Osteocyte (in vitro differentiated cells): ENCODE measurements around the gene TDRD9. TPM values are rescaled to one million over a fixed set of nuclear protein-coding genes. Genes with fewer than 3 reads are reported as not detected.

Source experiments
- DNase-seq: peaks from one replicate; pipeline ENCODE4 v3.0.0; 2021; ENCODE audit warnings: mixed read lengths; ENCODE audit not compliant: unreplicated experiment; ENCODE audit errors: extremely low spot score
- H3K27ac Mint-ChIP-seq: one replicate; pipeline ENCODE4 v1.8.0; 2021; ENCODE audit warnings: mild to moderate bottlenecking, mixed read lengths; ENCODE audit not compliant: unreplicated experiment
- H3K27me3 Mint-ChIP-seq: one replicate; pipeline ENCODE4 v1.8.0; 2021; ENCODE audit warnings: mixed read lengths; ENCODE audit not compliant: unreplicated experiment
- H3K36me3 Mint-ChIP-seq: one replicate; pipeline ENCODE4 v1.8.0; 2021; ENCODE audit warnings: mixed read lengths; ENCODE audit not compliant: unreplicated experiment
- H3K4me1 Mint-ChIP-seq: one replicate; pipeline ENCODE4 v1.8.0; 2021; ENCODE audit warnings: mixed read lengths; ENCODE audit not compliant: unreplicated experiment
- H3K4me3 Mint-ChIP-seq: one replicate; pipeline ENCODE4 v1.8.0; 2021; ENCODE audit warnings: mild to moderate bottlenecking, moderate library complexity, mixed read lengths; ENCODE audit not compliant: unreplicated experiment
- H3K9me3 Mint-ChIP-seq: one replicate; pipeline ENCODE4 v1.8.0; 2021; ENCODE audit warnings: mixed read lengths; ENCODE audit not compliant: unreplicated experiment
- total RNA-seq: library from RNA; stranded (reverse); gene quantifications from 2 replicates; pipeline ENCODE4 v1.2.1, GENCODE V29; 2021
- TF ChIP-seq, protein P1 (sequence below): fragments of 200-600 bp; sonication (generic); IDR thresholded peaks from 2 replicates; pipeline ENCODE4 v1.5.0; 2021; ENCODE audit warnings: antibody characterized with exemption, mild to moderate bottlenecking, moderate library complexity

TDRD9 gene
- total RNA-seq, 1 donor from 2014 or later, result not detected

DNA sequence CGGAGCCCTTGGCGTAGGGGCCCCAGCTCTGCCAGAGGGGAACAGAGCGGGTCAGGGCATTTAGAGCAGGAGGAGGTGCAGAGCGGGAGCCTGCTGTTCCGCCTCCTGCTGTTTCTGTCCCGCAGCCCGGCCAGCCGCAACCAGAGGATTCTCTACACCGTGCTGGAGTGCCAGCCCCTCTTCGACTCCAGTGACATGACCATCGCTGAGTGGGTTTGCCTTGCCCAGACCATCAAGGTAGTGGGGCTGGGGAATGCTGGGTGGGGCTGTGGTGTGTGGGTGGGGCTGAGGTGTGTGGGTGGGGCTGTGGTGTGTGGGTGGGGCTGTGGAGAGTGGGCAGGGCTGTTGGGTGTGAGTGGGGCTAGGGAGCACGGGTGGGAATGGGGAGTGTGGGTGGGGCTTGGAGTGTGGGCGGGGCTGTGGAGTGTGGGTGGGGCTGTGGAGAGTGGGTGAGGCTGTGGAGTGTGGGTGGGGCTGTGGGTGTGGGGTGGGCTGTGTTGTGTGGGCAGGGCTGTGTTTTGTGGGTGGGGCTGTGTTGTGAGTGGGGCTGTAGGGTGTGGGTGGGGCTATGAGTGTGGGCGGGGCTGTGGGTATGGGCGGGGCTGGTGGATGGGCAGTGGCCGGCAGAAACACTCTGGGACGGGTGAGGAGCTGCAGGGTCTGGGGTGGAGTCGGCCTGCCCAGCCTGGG, 165.3 kb downstream of the TDRD9 start:
- DNase-seq, result no peak
- H3K4me1 Mint-ChIP-seq, result peaks cover 3% of the 10 kb centered on the region

DNA sequence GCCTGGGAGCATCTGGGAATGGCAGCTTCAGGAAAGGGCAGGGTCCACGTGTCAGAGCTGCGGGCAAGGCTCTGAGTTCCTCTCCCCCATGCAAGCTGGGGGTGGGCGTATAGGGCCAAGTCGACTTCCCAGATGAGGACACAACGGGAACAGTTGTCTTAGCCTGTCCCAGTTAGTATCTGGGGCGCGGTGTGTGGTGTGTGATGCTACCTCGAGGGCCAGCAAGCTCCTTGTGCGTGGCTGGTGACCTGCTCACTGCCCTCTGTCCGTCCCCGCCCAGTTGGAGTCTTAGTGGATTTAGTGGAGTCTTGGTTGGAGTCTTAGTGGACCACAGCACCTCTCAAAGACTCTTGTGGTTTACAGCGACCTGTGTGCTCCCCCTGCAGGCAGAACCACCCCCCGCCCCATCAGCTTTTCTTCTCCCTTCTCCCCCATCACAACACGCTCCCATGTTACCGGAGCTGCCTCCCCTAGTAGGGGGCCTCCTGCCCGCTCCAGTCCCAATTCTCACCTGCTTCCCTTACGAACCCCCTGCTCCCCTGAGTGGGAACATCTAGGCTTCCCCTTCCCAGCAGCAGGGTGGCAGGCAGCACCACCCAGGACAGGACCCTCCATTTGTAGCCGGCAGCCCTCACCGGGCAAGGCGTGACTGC, 165.9 kb downstream of the TDRD9 start:
- no peak overlapping the region for H3K27ac Mint-ChIP-seq
- TF ChIP-seq, protein P1, sequence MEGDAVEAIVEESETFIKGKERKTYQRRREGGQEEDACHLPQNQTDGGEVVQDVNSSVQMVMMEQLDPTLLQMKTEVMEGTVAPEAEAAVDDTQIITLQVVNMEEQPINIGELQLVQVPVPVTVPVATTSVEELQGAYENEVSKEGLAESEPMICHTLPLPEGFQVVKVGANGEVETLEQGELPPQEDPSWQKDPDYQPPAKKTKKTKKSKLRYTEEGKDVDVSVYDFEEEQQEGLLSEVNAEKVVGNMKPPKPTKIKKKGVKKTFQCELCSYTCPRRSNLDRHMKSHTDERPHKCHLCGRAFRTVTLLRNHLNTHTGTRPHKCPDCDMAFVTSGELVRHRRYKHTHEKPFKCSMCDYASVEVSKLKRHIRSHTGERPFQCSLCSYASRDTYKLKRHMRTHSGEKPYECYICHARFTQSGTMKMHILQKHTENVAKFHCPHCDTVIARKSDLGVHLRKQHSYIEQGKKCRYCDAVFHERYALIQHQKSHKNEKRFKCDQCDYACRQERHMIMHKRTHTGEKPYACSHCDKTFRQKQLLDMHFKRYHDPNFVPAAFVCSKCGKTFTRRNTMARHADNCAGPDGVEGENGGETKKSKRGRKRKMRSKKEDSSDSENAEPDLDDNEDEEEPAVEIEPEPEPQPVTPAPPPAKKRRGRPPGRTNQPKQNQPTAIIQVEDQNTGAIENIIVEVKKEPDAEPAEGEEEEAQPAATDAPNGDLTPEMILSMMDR, result no peak
- H3K4me3 Mint-ChIP-seq, result no peak overlapping the region

More for the DNA sequence above, 165.3 kb downstream of the TDRD9 start:
- TF ChIP-seq, protein P1, result no peak
- no peak overlapping the region for H3K4me3 Mint-ChIP-seq
- H3K36me3 Mint-ChIP-seq, result no peaks in the 10 kb centered on the region
- no peak overlapping the region for H3K27ac Mint-ChIP-seq
- H3K27me3 Mint-ChIP-seq, result no peaks in the 10 kb centered on the region
- H3K9me3 Mint-ChIP-seq, result no peaks in the 10 kb centered on the region

DNA sequence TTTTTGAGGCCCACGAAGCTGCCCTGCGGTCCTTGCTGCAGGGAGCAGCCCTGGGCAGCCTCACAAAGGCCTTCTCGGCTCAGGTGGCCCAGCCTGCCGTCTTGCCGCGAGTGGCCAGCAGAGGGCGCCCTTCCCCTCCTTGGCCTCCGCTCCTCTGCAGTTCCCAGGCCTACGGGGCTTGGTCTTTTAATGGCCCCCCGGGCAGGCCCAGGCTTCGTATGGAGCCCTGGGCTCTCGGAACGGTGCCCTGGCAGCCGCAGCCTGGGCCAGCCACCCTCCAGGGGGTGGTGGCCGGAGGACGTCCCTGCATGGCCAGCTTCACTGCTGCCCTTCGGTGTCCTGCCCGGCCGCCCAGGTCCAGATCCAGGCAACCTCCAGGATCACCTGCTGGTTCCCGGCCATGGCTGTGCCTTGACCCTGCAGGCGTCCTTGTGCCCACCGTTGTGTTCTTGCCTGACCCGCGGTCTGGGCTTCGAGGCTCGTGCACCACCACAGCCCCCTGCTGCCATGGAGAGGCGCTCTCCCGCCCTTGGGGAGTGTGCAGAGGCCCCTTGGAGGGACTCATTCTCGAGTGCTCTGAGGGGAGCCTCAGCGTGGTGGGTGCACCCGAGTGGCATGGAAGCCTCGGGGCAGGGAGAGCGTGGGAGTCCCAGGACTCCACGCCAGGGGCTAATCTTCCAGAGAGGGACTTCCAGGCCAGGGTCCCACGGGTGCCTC, 166.6 kb downstream of the TDRD9 start:
- no peak overlapping the region for H3K27ac Mint-ChIP-seq
- H3K36me3 Mint-ChIP-seq, result no peaks in the 10 kb centered on the region
- H3K9me3 Mint-ChIP-seq, result no peaks in the 10 kb centered on the region
- DNase-seq, result no peak
- H3K27me3 Mint-ChIP-seq, result no peaks in the 10 kb centered on the region
- no peak overlapping the region for H3K4me3 Mint-ChIP-seq
- TF ChIP-seq, protein P1, result peak; percentile 88
- peaks cover 3% of the 10 kb centered on the region for H3K4me1 Mint-ChIP-seq

More for the DNA sequence above, 165.9 kb downstream of the TDRD9 start:
- Mint-ChIP-seq H3K27me3 (no peaks in the 10 kb centered on the region), H3K4me1 (peaks cover 3% of the 10 kb centered on the region), H3K36me3 (no peaks in the 10 kb centered on the region), H3K9me3 (no peaks in the 10 kb centered on the region)
- no peak for DNase-seq

DNA sequence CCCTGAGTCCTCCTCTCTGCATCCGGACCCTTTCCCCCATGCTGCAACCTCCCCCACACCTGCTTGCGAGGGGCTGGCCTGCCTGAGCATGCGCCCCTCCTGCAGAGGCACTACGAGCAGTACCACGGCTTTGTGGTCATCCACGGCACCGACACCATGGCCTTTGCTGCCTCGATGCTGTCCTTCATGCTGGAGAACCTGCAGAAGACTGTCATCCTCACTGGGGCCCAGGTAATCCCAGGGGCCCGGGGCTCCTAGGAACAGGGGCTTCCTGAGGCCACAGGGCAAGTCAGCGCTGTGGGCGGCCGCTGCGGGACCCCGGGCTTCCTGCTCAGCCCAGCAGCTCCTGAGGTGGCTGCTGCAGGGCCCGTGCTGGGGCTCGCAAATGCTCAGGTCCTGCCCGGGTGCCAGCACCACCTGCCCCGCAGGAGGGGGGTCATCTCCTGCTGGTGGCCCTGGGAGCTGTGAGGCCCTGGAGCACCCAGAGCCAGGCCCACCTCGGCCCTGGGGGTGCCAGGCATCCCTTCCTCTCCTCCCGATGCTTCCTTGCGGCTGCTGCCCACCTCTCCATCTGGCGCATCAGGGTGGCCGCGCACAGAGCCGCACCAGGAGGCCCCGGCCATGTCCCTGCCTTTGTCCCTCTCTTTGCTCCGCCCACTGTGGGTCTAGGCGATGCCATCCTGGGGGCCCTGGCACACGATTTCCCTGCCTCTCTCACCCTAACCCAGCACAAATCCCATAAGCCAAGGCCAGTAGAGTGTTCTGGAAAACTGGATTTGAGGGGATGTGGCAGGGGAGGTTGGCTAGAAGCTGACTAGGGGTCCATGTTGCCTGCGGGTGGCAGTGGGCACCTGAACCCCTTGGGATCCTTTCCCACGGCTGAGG, 167.4 kb downstream of the TDRD9 start:
- H3K4me3 Mint-ChIP-seq, result no peak overlapping the region
- H3K4me1 Mint-ChIP-seq, result peaks cover 3% of the 10 kb centered on the region
- no peak for DNase-seq
- no peaks in the 10 kb centered on the region for H3K9me3 Mint-ChIP-seq
- H3K27ac Mint-ChIP-seq, result no peak overlapping the region
- TF ChIP-seq, protein P1, result no peak
- no peaks in the 10 kb centered on the region for H3K27me3 Mint-ChIP-seq
- no peaks in the 10 kb centered on the region for H3K36me3 Mint-ChIP-seq
